HepG2 (cell line): ENCODE results near the gene THOP1. TPM values are rescaled to one million over a fixed set of nuclear protein-coding genes. Genes with fewer than 3 reads are reported as not detected.

Source experiments
- ARID4A ChIP-seq: sonication (generic); formaldehyde crosslinking; IDR thresholded peaks from 2 replicates; pipeline ENCODE4 v1.5.0; 2020; ENCODE audit warnings: mild to moderate bottlenecking, missing genetic modification reagents, borderline replicate concordance
- ATF5 ChIP-seq: sonication (generic); formaldehyde crosslinking; IDR thresholded peaks from 2 replicates; pipeline ENCODE4 v1.4.0; 2020; ENCODE audit warnings: mild to moderate bottlenecking, low read depth, missing genetic modification reagents
- ESRRA ChIP-seq: sonication (generic); formaldehyde crosslinking; IDR thresholded peaks from 2 replicates; pipeline ENCODE4 v1.5.1; 2020; ENCODE audit warnings: mild to moderate bottlenecking, low read depth, missing genetic modification reagents
- IRF2 ChIP-seq: IDR thresholded peaks from 2 replicates; pipeline ENCODE4 v1.6.1; 2018; ENCODE audit warnings: missing genetic modification reagents, missing compliant biosample characterization
- LRRFIP1 ChIP-seq: sonication (generic); formaldehyde crosslinking; conservative IDR thresholded peaks from 2 replicates; pipeline ENCODE4 v1.4.0; 2020; ENCODE audit warnings: missing genetic modification reagents
- PRMT3 ChIP-seq: sonication (generic); formaldehyde crosslinking; IDR thresholded peaks from 2 replicates; pipeline ENCODE4 v1.8.1; 2022; ENCODE audit warnings: low read depth, mild to moderate bottlenecking, moderate library complexity, missing genetic modification reagents, borderline replicate concordance
- RERE ChIP-seq: IDR thresholded peaks from 2 replicates; pipeline ENCODE4 v1.6.1; 2016; ENCODE audit warnings: low read depth, missing genetic modification reagents, missing compliant biosample characterization
- ZNF20 ChIP-seq: sonication (generic); formaldehyde crosslinking; IDR thresholded peaks from 2 replicates; pipeline ENCODE4 v1.4.0; 2020; ENCODE audit warnings: mild to moderate bottlenecking, moderate library complexity, missing genetic modification reagents
- ZNF329 ChIP-seq: sonication (generic); formaldehyde crosslinking; IDR thresholded peaks from 2 replicates; pipeline ENCODE4 v1.9.0; 2021; ENCODE audit warnings: low read depth, mild to moderate bottlenecking, missing genetic modification reagents
- ZNF547 ChIP-seq: sonication (generic); formaldehyde crosslinking; IDR thresholded peaks from 2 replicates; pipeline ENCODE4 v1.5.1; 2020; ENCODE audit warnings: mild to moderate bottlenecking, missing genetic modification reagents
- ZNF644 ChIP-seq: IDR thresholded peaks from 2 replicates; pipeline ENCODE4 v1.6.1; 2016; ENCODE audit warnings: low read depth
- ZNF878 ChIP-seq: sonication (generic); formaldehyde crosslinking; IDR thresholded peaks from 2 replicates; pipeline ENCODE4 v1.8.1; 2023; ENCODE audit warnings: mild to moderate bottlenecking, missing genetic modification reagents, moderate library complexity
- ZZZ3 ChIP-seq: sonication (generic); formaldehyde crosslinking; IDR thresholded peaks from 2 replicates; pipeline ENCODE4 v1.4.0; 2020; ENCODE audit warnings: missing genetic modification reagents, mild to moderate bottlenecking, borderline replicate concordance
- polyA plus RNA-seq, 8 experiments: library from polyadenylated mRNA; depleted of rRNA in 3 of 8; stranded (reverse) in 7 of 8; unstranded in 1 of 8; fragments of >200 nt; fragmentation: Illumina TruSeq in 4 of 8; extraction: Trizol in 4 of 8; gene quantifications; 2 replicates each; pipeline versions ENCODE4 v1.2.1 to v1.2.3, GENCODE V29; 2011 to 2016; ENCODE audit warnings: low read depth in 4 of 8, missing spikeins in 1 of 8, mixed read lengths in 1 of 8; ENCODE audit not compliant: insufficient read depth in 1 of 8
- total RNA-seq, 5 experiments: library from RNA; depleted of rRNA; stranded (reverse); fragments of >200 nt; fragmentation: Illumina TruSeq; extraction: Trizol; gene quantifications; 2 replicates each; pipeline ENCODE4 v1.2.3, GENCODE V29; 2016; ENCODE audit warnings: low read depth in 1 of 5
- TF ChIP-seq, protein P1 (sequence below): IDR thresholded peaks from 2 replicates; pipeline ENCODE4 v1.6.1; 2018; ENCODE audit warnings: missing genetic modification reagents

The THOP1 gene
- total and polyA plus RNA-seq, 2 of the 13 experiments (the other 11 are each of a cell fraction or from before 2014, with no cell fraction given) = 74.4 to 116 TPM

- no peak; the same call in 1 of the 2 replicates for TF ChIP-seq IRF2 (CRISPR knock-in tag)
- no peak for TF ChIP-seq ZZZ3 (CRISPR knock-in tag)
- TF ChIP-seq ARID4A (CRISPR knock-in tag) = peak; percentile 87; the same call in 1 of the 2 replicates
- no peak for TF ChIP-seq LRRFIP1 (CRISPR knock-in tag)
- peak; percentile 83 for TF ChIP-seq ESRRA (CRISPR knock-in tag)
- no peak for TF ChIP-seq ZNF547 (CRISPR knock-in tag)
- no peak for TF ChIP-seq RERE (CRISPR knock-in tag)
- peak; percentile 68; the same call in 1 of the 2 replicates for TF ChIP-seq ZNF878 (CRISPR knock-in tag)
- no peak for TF ChIP-seq ATF5 (CRISPR knock-in tag)
- TF ChIP-seq, protein P1, sequence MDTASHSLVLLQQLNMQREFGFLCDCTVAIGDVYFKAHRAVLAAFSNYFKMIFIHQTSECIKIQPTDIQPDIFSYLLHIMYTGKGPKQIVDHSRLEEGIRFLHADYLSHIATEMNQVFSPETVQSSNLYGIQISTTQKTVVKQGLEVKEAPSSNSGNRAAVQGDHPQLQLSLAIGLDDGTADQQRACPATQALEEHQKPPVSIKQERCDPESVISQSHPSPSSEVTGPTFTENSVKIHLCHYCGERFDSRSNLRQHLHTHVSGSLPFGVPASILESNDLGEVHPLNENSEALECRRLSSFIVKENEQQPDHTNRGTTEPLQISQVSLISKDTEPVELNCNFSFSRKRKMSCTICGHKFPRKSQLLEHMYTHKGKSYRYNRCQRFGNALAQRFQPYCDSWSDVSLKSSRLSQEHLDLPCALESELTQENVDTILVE (CRISPR knock-in tag) = peak; percentile 56; the same call in 1 of the 2 replicates
- TF ChIP-seq ZNF644 (CRISPR knock-in tag) = no peak
- no peak for TF ChIP-seq ZNF20 (CRISPR knock-in tag)
- TF ChIP-seq ZNF329 (CRISPR knock-in tag) = no peak
- TF ChIP-seq PRMT3 (CRISPR knock-in tag) = no peak
Measured at GRCh38 chr19:2790557-2791271, 5.4 kb downstream of the THOP1 start (continued).
